SK-N-SH treated with all-trans-retinoic acid at 6 μM for 48 hours (cell line): ENCODE measurements around the gene CPVL.

ENCODE experiments used
- ATAC-seq: fragments of 200-7000 bp; cut with Tn5 transposase; 3 replicates; pipeline ENCODE4 v1.9.1; 2020; ENCODE audit warnings: mild to moderate bottlenecking, moderate library complexity
- ARNTL ChIP-seq: fragments of 450-650 bp; formaldehyde crosslinking; IDR thresholded peaks from 2 replicates; pipeline ENCODE4 v1.5.0; 2020; ENCODE audit warnings: low read depth, mild to moderate bottlenecking, moderate library complexity, borderline replicate concordance
- BACH2 ChIP-seq: fragments of 250-450 bp; sonication (Bioruptor Pico); IDR thresholded peaks from 2 replicates; pipeline ENCODE4 v1.9.0; 2021; ENCODE audit warnings: mild to moderate bottlenecking, borderline replicate concordance
- CSDC2 ChIP-seq: fragments of 250-450 bp; sonication (Bioruptor Pico); IDR thresholded peaks from 2 replicates; pipeline ENCODE4 v1.5.0; 2020; ENCODE audit warnings: mild to moderate bottlenecking, moderate library complexity
- ESRRG ChIP-seq: fragments of 250-450 bp; sonication (Bioruptor Pico); IDR thresholded peaks from 2 replicates; pipeline ENCODE4 v1.6.1; 2021; ENCODE audit warnings: mild to moderate bottlenecking
- ISL1 ChIP-seq: fragments of 250-450 bp; sonication (Bioruptor Pico); IDR thresholded peaks from 2 replicates; pipeline ENCODE4 v2.1.2; 2022; ENCODE audit warnings: mild to moderate bottlenecking, moderate library complexity
- PATZ1 ChIP-seq: fragments of 250-450 bp; sonication (Bioruptor Pico); IDR thresholded peaks from 2 replicates; pipeline ENCODE4 v1.8.0; 2020; ENCODE audit warnings: mild to moderate bottlenecking, moderate library complexity, borderline replicate concordance
- RARB ChIP-seq: fragments of 250-450 bp; sonication (Bioruptor Pico); IDR thresholded peaks from 2 replicates; pipeline ENCODE4 v1.8.0; 2021; ENCODE audit warnings: mild to moderate bottlenecking, moderate library complexity
- SNAI2 ChIP-seq: fragments of 250-450 bp; sonication (Bioruptor Pico); IDR thresholded peaks from 2 replicates; pipeline ENCODE4 v1.5.0; 2020; ENCODE audit warnings: mild to moderate bottlenecking, moderate library complexity
- TCF4 ChIP-seq: fragments of 250-450 bp; sonication (Bioruptor Pico); IDR thresholded peaks from 2 replicates; pipeline ENCODE4 v1.8.0; 2021; ENCODE audit warnings: mild to moderate bottlenecking, moderate library complexity, borderline replicate concordance
- ZC3H10 ChIP-seq: fragments of 250-450 bp; sonication (Bioruptor Pico); IDR thresholded peaks from 2 replicates; pipeline ENCODE4 v1.5.1; 2021; ENCODE audit warnings: mild to moderate bottlenecking, moderate library complexity
- ZFP3 ChIP-seq: fragments of 250-450 bp; sonication (Bioruptor Pico); IDR thresholded peaks from 2 replicates; pipeline ENCODE4 v1.5.0; 2020; ENCODE audit warnings: mild to moderate bottlenecking, moderate library complexity
- ZFP30 ChIP-seq: fragments of 450-650 bp; formaldehyde crosslinking; IDR thresholded peaks from 2 replicates; pipeline ENCODE4 v1.5.0; 2022; ENCODE audit warnings: mild to moderate bottlenecking, moderate library complexity
- ZNF565 ChIP-seq: fragments of 450-650 bp; formaldehyde crosslinking; conservative IDR thresholded peaks from 2 replicates; pipeline ENCODE4 v1.5.0; 2020; ENCODE audit warnings: low read depth, mild to moderate bottlenecking, moderate library complexity
- ZNF70 ChIP-seq: fragments of 450-650 bp; formaldehyde crosslinking; IDR thresholded peaks from 2 replicates; pipeline ENCODE4 v1.5.0; 2020; ENCODE audit warnings: mild to moderate bottlenecking, moderate library complexity
- ZNF8 ChIP-seq: fragments of 450-650 bp; formaldehyde crosslinking; IDR thresholded peaks from 2 replicates; pipeline ENCODE4 v1.5.0; 2020; ENCODE audit warnings: mild to moderate bottlenecking, moderate library complexity
- TF ChIP-seq, protein P1 (sequence below): fragments of 250-450 bp; sonication (Bioruptor Pico); IDR thresholded peaks from 2 replicates; pipeline ENCODE4 v1.5.0; 2020; ENCODE audit warnings: mild to moderate bottlenecking, moderate library complexity
- TF ChIP-seq, protein P2 (sequence below): fragments of 250-450 bp; sonication (Bioruptor Pico); IDR thresholded peaks from 2 replicates; pipeline ENCODE4 v1.8.0; 2021; ENCODE audit warnings: low read depth, mild to moderate bottlenecking, moderate library complexity, borderline replicate concordance

Gene CPVL

DNA sequence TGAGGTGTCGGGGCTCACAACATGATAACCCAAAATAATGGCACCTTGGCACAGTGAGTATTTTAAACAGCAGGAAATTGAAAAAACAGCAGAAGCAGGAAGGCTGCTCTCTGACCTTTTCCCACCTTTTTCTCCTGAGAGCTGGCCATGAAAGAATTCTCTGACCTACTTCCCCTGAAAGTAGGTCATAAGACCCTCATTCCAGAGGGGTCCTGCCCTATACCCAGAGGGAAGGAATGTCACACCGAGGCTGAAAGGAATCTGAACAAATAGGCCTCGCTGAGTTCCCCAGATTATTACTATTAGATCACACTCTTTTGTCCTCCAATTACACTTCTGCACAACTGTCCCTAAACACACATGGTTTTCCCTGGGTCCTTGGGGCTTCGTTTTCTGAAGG is 18.8 kb downstream of the CPVL start:
- no peak for TF ChIP-seq ZNF565
- TF ChIP-seq ZNF70 (CRISPR knock-in tag), result no peak
- TF ChIP-seq SNAI2, result no peak
- TF ChIP-seq TCF4 (CRISPR knock-in tag), result no peak
- TF ChIP-seq ESRRG, result no peak
- no peak for TF ChIP-seq ZFP30 (CRISPR knock-in tag)
- TF ChIP-seq ISL1 (CRISPR knock-in tag), result no peak
- TF ChIP-seq, protein P1, sequence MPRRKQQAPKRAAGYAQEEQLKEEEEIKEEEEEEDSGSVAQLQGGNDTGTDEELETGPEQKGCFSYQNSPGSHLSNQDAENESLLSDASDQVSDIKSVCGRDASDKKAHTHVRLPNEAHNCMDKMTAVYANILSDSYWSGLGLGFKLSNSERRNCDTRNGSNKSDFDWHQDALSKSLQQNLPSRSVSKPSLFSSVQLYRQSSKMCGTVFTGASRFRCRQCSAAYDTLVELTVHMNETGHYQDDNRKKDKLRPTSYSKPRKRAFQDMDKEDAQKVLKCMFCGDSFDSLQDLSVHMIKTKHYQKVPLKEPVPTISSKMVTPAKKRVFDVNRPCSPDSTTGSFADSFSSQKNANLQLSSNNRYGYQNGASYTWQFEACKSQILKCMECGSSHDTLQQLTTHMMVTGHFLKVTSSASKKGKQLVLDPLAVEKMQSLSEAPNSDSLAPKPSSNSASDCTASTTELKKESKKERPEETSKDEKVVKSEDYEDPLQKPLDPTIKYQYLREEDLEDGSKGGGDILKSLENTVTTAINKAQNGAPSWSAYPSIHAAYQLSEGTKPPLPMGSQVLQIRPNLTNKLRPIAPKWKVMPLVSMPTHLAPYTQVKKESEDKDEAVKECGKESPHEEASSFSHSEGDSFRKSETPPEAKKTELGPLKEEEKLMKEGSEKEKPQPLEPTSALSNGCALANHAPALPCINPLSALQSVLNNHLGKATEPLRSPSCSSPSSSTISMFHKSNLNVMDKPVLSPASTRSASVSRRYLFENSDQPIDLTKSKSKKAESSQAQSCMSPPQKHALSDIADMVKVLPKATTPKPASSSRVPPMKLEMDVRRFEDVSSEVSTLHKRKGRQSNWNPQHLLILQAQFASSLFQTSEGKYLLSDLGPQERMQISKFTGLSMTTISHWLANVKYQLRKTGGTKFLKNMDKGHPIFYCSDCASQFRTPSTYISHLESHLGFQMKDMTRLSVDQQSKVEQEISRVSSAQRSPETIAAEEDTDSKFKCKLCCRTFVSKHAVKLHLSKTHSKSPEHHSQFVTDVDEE, result no peak
- no peak for TF ChIP-seq ARNTL
- TF ChIP-seq ZFP3 (CRISPR knock-in tag), result no peak
- no peak for TF ChIP-seq CSDC2 (CRISPR knock-in tag)
- no peak for TF ChIP-seq RARB (CRISPR knock-in tag)
- no peak for TF ChIP-seq PATZ1 (CRISPR knock-in tag)
- no peak for TF ChIP-seq ZC3H10
- no peak for TF ChIP-seq ZNF8 (CRISPR knock-in tag)
- no peak for ATAC-seq

DNA sequence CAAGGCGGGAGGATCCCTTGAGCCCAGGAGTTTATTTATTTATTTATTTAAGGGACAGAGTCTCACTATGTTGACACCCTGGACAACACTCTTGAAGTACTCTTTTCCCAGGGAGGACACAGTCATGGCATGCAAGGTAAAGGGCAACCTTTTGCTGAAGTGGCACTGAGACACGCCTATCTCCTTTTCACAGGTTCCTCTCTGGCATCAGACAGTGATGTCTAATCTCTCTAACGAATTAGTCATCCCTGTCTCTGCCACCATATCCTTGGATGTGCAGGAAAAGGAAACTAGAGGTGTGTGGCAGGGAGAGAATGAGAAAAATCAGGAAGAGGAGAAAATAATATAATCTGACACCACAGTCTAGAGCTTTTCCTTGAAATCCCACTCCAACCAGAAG is 19.5 kb downstream of the CPVL start:
- TF ChIP-seq, protein P2, sequence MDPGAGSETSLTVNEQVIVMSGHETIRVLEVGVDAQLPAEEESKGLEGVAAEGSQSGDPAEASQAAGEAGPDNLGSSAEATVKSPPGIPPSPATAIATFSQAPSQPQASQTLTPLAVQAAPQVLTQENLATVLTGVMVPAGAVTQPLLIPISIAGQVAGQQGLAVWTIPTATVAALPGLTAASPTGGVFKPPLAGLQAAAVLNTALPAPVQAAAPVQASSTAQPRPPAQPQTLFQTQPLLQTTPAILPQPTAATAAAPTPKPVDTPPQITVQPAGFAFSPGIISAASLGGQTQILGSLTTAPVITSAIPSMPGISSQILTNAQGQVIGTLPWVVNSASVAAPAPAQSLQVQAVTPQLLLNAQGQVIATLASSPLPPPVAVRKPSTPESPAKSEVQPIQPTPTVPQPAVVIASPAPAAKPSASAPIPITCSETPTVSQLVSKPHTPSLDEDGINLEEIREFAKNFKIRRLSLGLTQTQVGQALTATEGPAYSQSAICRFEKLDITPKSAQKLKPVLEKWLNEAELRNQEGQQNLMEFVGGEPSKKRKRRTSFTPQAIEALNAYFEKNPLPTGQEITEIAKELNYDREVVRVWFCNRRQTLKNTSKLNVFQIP (CRISPR knock-in tag), result no peak
- TF ChIP-seq ZC3H10 (no peak), CSDC2 (CRISPR knock-in tag) (no peak), ZNF565 (no peak), ZFP3 (CRISPR knock-in tag) (no peak), RARB (CRISPR knock-in tag) (no peak), ARNTL (no peak), ZNF8 (CRISPR knock-in tag) (no peak), BACH2 (CRISPR knock-in tag) (no peak), ESRRG (no peak), ZNF70 (CRISPR knock-in tag) (no peak)
- TF ChIP-seq, protein P1, result no peak
- ATAC-seq, result no peak

DNA sequence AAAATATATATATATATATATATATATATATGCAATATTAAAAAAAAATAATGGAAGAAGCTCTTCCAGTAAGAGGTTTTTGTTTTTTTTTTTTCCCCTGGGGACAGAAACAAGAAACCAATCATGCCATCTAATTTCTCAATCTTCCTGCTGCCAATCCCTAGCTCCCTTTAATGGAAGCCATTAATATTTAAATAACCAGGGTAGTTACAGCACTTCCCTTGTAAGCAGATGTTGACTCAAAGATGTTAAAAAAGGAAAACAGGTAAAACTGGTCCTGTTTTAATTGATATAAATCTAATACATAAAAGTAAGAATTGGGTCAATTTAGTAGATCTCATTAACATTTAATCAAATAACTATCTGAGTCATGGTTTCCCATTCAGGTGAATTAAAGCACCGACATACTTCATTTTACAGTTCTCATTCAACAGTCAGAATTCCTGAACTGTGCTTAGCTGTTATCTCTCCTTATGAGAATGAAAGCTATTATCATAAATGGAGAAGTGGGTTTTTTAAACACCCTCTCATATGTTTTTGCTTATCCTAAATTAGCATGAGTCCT is 22.6 kb downstream of the CPVL start:
- ATAC-seq, result no peak
- TF ChIP-seq PATZ1 (CRISPR knock-in tag), result no peak
- no peak for TF ChIP-seq ARNTL
- TF ChIP-seq ISL1 (CRISPR knock-in tag), result peak; percentile 15; the same call in 1 of the 2 replicates
